Upper lobe of right lung (tissue), 1 donor: ENCODE measurements around the gene RAD51B. TPM values are rescaled to one million over a fixed set of nuclear protein-coding genes. Genes with fewer than 3 reads are reported as not detected.

ENCODE experiments used
- ATAC-seq: fragments of 200-7000 bp; cut with Tn5 transposase; one replicate; pipeline ENCODE4 v1.9.1; 2020; ENCODE audit warnings: mild to moderate bottlenecking, moderate library complexity
- DNase-seq: peaks from one replicate; pipeline ENCODE4 v3.0.0-alpha.2; 2020
- H3K27ac ChIP-seq: fragments of 200-600 bp; one replicate; pipeline ENCODE4 v1.8.0; 2022
- H3K27me3 ChIP-seq: fragments of 200-600 bp; one replicate; pipeline ENCODE4 v1.8.0; 2022; ENCODE audit warnings: mild to moderate bottlenecking
- H3K36me3 ChIP-seq: fragments of 200-600 bp; one replicate; pipeline ENCODE4 v1.8.0; 2022
- H3K4me1 ChIP-seq: fragments of 200-600 bp; one replicate; pipeline ENCODE4 v1.8.0; 2022
- H3K4me3 ChIP-seq: fragments of 200-600 bp; one replicate; pipeline ENCODE4 v1.8.0; 2022; ENCODE audit warnings: mild to moderate bottlenecking
- H3K9me3 ChIP-seq: fragments of 200-600 bp; one replicate; pipeline ENCODE4 v1.8.0; 2022
- intact Hi-C: fragments of 100-400 bp; cut with DNase I; formaldehyde crosslinking; loops from one replicate; pipeline ENCODE4 v1.11.0; 2022
- total RNA-seq: library from RNA; stranded (reverse); fragmentation: NEBNext Ultra II Directional; extraction: Animal tissue kit (Norgen Biotek cat#: 25700); gene quantifications from one replicate; pipeline ENCODE4 v1.2.1, GENCODE V29; 2021
- TF ChIP-seq, protein P1 (sequence below): fragments of 200-600 bp; IDR thresholded peaks from one replicate; pipeline ENCODE4 v1.8.0; 2022; ENCODE audit warnings: antibody characterized with exemption
- donor health status: DM: no; HTN: yes; CAD: no; lungs with severe emphysema.

Gene RAD51B
- total RNA-seq, 1 donor from 2014 or later: 11.5 TPM

DNA sequence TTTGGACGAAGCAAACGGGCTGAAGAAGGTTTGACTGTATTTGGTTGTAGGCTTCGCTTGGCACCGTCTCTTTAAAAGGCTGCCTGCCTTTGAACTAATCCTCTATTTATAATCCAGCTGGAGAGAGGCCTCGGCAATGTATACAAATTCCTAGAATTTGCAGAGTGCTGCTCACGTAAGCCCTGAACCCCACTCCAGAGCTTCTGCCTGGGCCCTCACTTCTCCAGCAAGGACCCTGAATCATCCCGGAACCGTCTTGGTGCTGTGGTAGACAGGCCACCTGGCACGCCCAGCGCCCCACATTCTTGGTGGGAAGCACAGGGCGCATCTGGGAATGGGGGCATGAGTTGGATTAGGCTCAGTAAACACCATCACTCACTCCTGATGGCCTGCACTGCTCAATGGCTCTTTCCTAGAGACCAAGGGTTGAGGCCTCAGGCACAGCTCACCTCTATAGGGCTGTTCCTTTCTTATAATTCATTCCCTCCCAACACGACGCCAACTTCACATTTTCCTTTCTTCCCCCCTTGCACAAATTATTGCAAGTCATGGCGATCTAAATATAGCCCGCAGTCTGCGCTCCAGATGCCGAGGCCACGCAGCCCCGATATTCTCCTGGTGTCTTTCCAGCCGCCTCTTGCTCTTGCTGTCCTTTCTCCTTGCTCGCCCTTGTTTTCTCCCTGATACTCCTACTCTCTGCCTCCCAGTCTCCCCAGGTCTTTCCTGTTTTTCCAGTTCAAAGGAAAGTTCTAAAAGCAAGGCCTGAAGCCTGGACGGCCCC, 832.3 kb downstream of the RAD51B start:
- no peak for DNase-seq
- no peaks in the 10 kb centered on the region for H3K9me3 ChIP-seq
- H3K4me3 ChIP-seq: no peak overlapping the region
- peaks cover 6% of the 10 kb centered on the region for H3K4me1 ChIP-seq
- intact Hi-C loops: no loop called here
- H3K27me3 ChIP-seq: no peaks in the 10 kb centered on the region
- H3K36me3 ChIP-seq: no peaks in the 10 kb centered on the region
- no peak overlapping the region for H3K27ac ChIP-seq
- TF ChIP-seq, protein P1, sequence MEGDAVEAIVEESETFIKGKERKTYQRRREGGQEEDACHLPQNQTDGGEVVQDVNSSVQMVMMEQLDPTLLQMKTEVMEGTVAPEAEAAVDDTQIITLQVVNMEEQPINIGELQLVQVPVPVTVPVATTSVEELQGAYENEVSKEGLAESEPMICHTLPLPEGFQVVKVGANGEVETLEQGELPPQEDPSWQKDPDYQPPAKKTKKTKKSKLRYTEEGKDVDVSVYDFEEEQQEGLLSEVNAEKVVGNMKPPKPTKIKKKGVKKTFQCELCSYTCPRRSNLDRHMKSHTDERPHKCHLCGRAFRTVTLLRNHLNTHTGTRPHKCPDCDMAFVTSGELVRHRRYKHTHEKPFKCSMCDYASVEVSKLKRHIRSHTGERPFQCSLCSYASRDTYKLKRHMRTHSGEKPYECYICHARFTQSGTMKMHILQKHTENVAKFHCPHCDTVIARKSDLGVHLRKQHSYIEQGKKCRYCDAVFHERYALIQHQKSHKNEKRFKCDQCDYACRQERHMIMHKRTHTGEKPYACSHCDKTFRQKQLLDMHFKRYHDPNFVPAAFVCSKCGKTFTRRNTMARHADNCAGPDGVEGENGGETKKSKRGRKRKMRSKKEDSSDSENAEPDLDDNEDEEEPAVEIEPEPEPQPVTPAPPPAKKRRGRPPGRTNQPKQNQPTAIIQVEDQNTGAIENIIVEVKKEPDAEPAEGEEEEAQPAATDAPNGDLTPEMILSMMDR: no peak
- no peak for ATAC-seq

DNA sequence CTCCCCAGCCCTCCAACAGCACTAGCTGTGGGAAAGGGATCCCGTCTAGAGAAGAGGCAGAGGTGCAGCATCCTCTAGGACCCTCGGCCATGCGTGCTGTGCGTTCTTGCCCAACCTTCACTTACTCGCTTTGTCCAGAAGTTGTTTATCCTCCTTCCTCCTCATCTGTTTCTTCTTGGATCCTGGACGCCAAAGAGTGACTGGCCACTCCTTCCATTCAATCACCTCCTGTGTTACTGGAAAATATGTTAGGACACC, 832.8 kb downstream of the RAD51B start:
- H3K27ac ChIP-seq: no peak overlapping the region
- DNase-seq: no peak
- no peaks in the 10 kb centered on the region for H3K9me3 ChIP-seq
- H3K27me3 ChIP-seq: no peaks in the 10 kb centered on the region
- TF ChIP-seq, protein P1: no peak
- ATAC-seq: no peak
- intact Hi-C loops: no loop called here
- peaks cover 6% of the 10 kb centered on the region for H3K4me1 ChIP-seq
- no peaks in the 10 kb centered on the region for H3K36me3 ChIP-seq
- no peak overlapping the region for H3K4me3 ChIP-seq

DNA sequence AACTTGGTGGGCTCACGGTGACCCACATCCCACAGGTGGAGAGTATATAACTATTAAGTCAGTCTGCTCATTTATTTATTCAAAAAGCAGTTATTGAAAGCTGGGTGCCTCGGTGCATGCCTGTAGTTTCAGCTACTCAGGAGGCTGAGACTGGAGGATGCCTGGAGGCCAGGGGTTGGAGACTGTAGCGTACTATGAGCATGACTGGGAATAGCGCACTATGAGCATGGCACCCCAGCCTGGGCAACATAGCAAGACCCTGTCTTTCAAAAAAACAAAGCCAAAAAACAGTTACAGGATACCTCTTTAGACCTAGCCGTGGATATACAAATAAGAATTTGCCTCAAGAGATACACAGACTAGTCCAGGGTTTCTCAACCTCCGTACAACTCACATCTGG, 833.5 kb downstream of the RAD51B start:
- no peaks in the 10 kb centered on the region for H3K36me3 ChIP-seq
- TF ChIP-seq, protein P1: no peak
- no peaks in the 10 kb centered on the region for H3K27me3 ChIP-seq
- H3K27ac ChIP-seq: no peak overlapping the region
- DNase-seq: no peak
- H3K4me1 ChIP-seq: peaks cover 6% of the 10 kb centered on the region
- intact Hi-C loops: no loop called here
- ATAC-seq: no peak
- H3K4me3 ChIP-seq: no peak overlapping the region
- H3K9me3 ChIP-seq: no peaks in the 10 kb centered on the region

DNA sequence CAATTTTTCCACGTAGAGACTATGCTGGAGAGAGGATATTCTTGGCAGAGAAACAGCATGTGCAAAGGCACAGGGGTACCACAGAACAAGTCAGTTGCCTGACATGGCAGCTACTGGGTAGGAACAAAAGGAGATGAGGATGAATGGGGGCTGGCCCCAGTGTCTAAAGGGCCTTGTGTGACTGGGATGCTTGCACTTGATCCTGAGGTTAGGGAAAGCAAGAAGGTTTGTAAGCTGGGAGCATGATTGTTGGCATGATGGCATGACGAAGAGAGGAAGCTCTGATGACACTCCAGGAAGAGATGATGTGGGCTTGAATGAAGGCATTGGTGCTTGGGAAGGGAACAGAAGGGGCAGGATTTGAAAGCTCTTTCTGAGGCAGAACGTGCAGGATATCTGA, 834.2 kb downstream of the RAD51B start:
- no peaks in the 10 kb centered on the region for H3K27me3 ChIP-seq
- no peak overlapping the region for H3K27ac ChIP-seq
- ATAC-seq: no peak
- no peak overlapping the region for H3K4me3 ChIP-seq
- peaks cover 9% of the 10 kb centered on the region for H3K4me1 ChIP-seq
- intact Hi-C loops: no loop called here
- H3K36me3 ChIP-seq: no peaks in the 10 kb centered on the region
- no peak for DNase-seq
- no peaks in the 10 kb centered on the region for H3K9me3 ChIP-seq
- TF ChIP-seq, protein P1: no peak

DNA sequence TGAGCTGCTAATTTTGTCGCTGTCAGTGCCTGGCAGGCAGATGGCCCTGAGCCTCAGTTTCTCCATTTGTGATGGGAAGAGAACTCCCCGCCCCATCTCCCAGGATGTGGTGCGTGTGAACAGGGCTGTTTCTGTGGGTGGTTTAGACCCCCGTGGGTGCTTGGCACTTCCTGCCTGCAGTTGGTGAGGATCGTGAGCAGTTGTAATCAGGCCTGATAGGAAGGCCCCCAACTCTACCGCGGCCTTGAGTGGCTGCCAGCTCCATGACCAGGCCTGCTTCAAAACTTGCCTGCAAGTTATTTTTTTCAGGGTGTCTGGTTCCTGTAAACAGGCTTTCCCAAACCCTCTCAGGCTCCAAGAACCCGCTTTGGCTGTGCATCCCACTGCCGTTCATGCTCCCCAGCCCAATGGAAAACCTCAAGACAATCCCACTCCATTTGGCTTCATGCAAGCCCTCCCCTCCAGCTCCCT, 834.9 kb downstream of the RAD51B start:
- Histone ChIP-seq H3K27ac (no peak overlapping the region), H3K4me3 (no peak overlapping the region), H3K36me3 (no peaks in the 10 kb centered on the region), H3K4me1 (peaks cover 16% of the 10 kb centered on the region), H3K27me3 (no peaks in the 10 kb centered on the region), H3K9me3 (no peaks in the 10 kb centered on the region)
- TF ChIP-seq, protein P1: no peak
- no peak for ATAC-seq
- intact Hi-C loops: no loop called here
- peak; percentile 15 for DNase-seq
